ENCODE measurements around the gene LENG1. TPM values are rescaled to one million over a fixed set of nuclear protein-coding genes. Genes with fewer than 3 reads are reported as not detected.

LENG1 gene
- total RNA-seq, 6 experiments from 2014 or later = 1.2 to 3.5 (median 3.2) TPM

GRCh38 chr19:54137699-54138488 is 21.6 kb downstream of the LENG1 start, which contains the start of gene CNOT3:
TSS of gene CNOT3 (plus strand) at chr19:54137762. CDS start at chr19:54142979, 5,217 bp downstream.
- peaks cover 0 to 5% (median 3%) of the 10 kb centered on the region in 4 donors for H3K36me3 ChIP-seq
- H3K4me3 ChIP-seq = peak within 1 kb of the TSS; percentile 94 to 98 (median 97)
- peak within 1 kb of the TSS; percentile 83 to 88 (median 84) for H3K27ac ChIP-seq
- TF ChIP-seq POLR2A (IDR thresholded peaks at IDR 0.05) (peak; percentile 65), CTCF (IDR thresholded peaks at IDR 0.05) (no peak)
- intact Hi-C loops (cut with DNase I) = no loop called here
- WGBS (ENCODE audit: insufficient coverage, low coverage, low lambda C conversion rate, missing lambda C conversion rate) = 2% methylated on average over 35 of the region's 103 CpGs
- DNase-seq (no peak), ATAC-seq (no peak)
- H3K4me1 ChIP-seq = peaks cover 0 to 22% (median 7%) of the 10 kb centered on the region in 4 donors
- no peaks in the 10 kb centered on the region for H3K9me3 ChIP-seq
- no peaks in the 10 kb centered on the region for H3K27me3 ChIP-seq

GRCh38 chr19:54136864-54137698 is 22.4 kb downstream of the LENG1 start:
- no peaks in the 10 kb centered on the region for H3K27me3 ChIP-seq
- peaks cover 0 to 22% (median 7%) of the 10 kb centered on the region in 4 donors for H3K4me1 ChIP-seq
- peak; percentile 84 to 92 (median 88) for ATAC-seq
- intact Hi-C loops (cut with DNase I) = no loop called here
- peaks cover 0 to 2% (median 0%) of the 10 kb centered on the region in 4 donors for H3K36me3 ChIP-seq
- H3K9me3 ChIP-seq = no peaks in the 10 kb centered on the region
- DNase-seq = peak; percentile 99 to 100 (median 100)
- H3K4me3 ChIP-seq = peak overlapping the region; percentile 94 to 98 (median 97)
- peak overlapping the region; percentile 83 to 88 (median 84) for H3K27ac ChIP-seq
- TF ChIP-seq POLR2A (IDR thresholded peaks at IDR 0.05) (peak; percentile 83), CTCF (IDR thresholded peaks at IDR 0.05) (no peak)
- WGBS (ENCODE audit: insufficient coverage, low coverage, low lambda C conversion rate, missing lambda C conversion rate) = 0% methylated on average over 30 of the region's 46 CpGs

- no peaks in the 10 kb centered on the region for H3K27me3 ChIP-seq
- DNase-seq = no peak
- intact Hi-C loops (cut with DNase I) = no loop called here
- ATAC-seq = peak in 1 of 4 donors; percentile 1
- H3K36me3 ChIP-seq = peaks cover 0 to 8% (median 2%) of the 10 kb centered on the region in 4 donors
- 2% methylated on average over 30 of the region's 30 CpGs for WGBS (ENCODE audit: insufficient coverage, low coverage, low lambda C conversion rate, missing lambda C conversion rate)
- H3K4me1 ChIP-seq = peaks cover 0 to 22% (median 7%) of the 10 kb centered on the region in 4 donors
- TF ChIP-seq POLR2A (IDR thresholded peaks at IDR 0.05) (no peak), CTCF (IDR thresholded peaks at IDR 0.05) (no peak)
- peak overlapping the region in 1 of 3 donors; percentile 25 for H3K27ac ChIP-seq
- peak overlapping the region; percentile 51 to 61 (median 57) for H3K4me3 ChIP-seq
- no peaks in the 10 kb centered on the region for H3K9me3 ChIP-seq
These were observed 23.2 kb downstream of the LENG1 start for GRCh38 chr19:54136086-54136863.
